Measurements from ENCODE around the gene ZNF764. TPM values are rescaled to one million over a fixed set of nuclear protein-coding genes. Genes with fewer than 3 reads are reported as not detected.

ZNF764 gene
- total RNA-seq, 2 donors from 2014 or later = 8.5 to 9.6 TPM

- no peaks in the 10 kb centered on the region for H3K27me3 ChIP-seq (replicated peaks; ENCODE audit: insufficient read depth)
- H3K27ac ChIP-seq = no peak overlapping the region
- no peak for ATAC-seq (ENCODE audit: insufficient number of reproducible peaks, low FRiP score, low read depth)
- H3K36me3 ChIP-seq = no peaks in the 10 kb centered on the region
- no peak overlapping the region for H3K4me3 ChIP-seq
- no peaks in the 10 kb centered on the region for H3K4me1 ChIP-seq (ENCODE audit: control insufficient read depth in 1 of 2, low read depth in 2 of 2)
- no peak for DNase-seq (ENCODE audit: low spot score)
- TF ChIP-seq, protein P1, sequence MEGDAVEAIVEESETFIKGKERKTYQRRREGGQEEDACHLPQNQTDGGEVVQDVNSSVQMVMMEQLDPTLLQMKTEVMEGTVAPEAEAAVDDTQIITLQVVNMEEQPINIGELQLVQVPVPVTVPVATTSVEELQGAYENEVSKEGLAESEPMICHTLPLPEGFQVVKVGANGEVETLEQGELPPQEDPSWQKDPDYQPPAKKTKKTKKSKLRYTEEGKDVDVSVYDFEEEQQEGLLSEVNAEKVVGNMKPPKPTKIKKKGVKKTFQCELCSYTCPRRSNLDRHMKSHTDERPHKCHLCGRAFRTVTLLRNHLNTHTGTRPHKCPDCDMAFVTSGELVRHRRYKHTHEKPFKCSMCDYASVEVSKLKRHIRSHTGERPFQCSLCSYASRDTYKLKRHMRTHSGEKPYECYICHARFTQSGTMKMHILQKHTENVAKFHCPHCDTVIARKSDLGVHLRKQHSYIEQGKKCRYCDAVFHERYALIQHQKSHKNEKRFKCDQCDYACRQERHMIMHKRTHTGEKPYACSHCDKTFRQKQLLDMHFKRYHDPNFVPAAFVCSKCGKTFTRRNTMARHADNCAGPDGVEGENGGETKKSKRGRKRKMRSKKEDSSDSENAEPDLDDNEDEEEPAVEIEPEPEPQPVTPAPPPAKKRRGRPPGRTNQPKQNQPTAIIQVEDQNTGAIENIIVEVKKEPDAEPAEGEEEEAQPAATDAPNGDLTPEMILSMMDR (IDR thresholded peaks at IDR 0.05) = no peak
- no peaks in the 10 kb centered on the region for H3K9me3 ChIP-seq
Observed at GRCh38 chr16:30518552-30518951, 39.6 kb downstream of the ZNF764 start.

DNA sequence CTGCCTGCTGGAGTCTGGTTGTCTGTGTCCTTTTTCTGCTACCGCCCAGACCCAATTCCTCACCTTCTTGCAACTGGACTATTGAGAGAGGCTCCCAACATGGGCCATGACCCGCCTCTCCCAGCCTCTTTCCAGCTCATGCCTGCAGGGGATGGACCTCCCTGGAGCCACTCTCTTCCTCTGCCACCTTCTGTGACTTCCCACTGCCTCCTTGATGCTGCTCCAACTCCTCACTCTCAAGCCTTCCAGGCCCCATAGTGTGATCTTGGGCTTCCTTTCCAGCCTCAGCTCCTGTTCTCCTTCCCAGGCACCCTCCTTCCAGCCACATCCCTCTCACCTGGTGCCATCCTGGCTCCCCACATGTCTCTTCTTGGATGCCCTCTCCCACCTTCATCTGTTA, 42.9 kb downstream of the ZNF764 start:
- no peak for ATAC-seq (ENCODE audit: insufficient number of reproducible peaks, low FRiP score, low read depth)
- Histone ChIP-seq H3K36me3 (no peaks in the 10 kb centered on the region), H3K4me1 (ENCODE audit: control insufficient read depth in 1 of 2, low read depth in 2 of 2) (no peaks in the 10 kb centered on the region), H3K9me3 (no peaks in the 10 kb centered on the region), H3K27ac (no peak overlapping the region), H3K27me3 (replicated peaks; ENCODE audit: insufficient read depth) (no peaks in the 10 kb centered on the region), H3K4me3 (no peak overlapping the region)
- no peak for DNase-seq (ENCODE audit: low spot score)
- TF ChIP-seq, protein P1 (IDR thresholded peaks at IDR 0.05) = no peak

DNA sequence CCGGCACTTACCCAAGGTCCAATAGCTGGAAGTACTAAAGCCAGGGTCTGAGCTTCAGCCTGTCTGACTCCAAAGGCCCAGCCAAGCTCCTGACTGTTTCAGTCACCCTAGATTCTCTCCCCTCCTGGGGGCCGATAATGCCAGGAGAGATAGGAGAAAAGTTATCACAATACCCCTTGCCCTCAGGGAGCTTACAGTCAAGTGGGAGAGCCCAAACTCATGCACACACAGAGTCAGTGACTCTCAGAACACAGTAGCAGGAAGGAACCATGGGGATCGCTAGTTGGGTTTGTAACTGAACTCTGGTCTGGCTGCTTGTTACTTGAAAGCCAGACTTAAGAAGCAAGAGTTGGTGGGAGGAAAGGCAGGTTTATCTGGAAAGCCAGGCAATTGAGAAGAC, 46.7 kb downstream of the ZNF764 start:
- no peaks in the 10 kb centered on the region for H3K4me1 ChIP-seq (ENCODE audit: control insufficient read depth in 1 of 2, low read depth in 2 of 2)
- no peak for DNase-seq (ENCODE audit: low spot score)
- no peak for ATAC-seq (ENCODE audit: insufficient number of reproducible peaks, low FRiP score, low read depth)
- H3K4me3 ChIP-seq = no peak overlapping the region
- TF ChIP-seq, protein P1 (IDR thresholded peaks at IDR 0.05) = no peak
- no peaks in the 10 kb centered on the region for H3K27me3 ChIP-seq (replicated peaks; ENCODE audit: insufficient read depth)
- no peak overlapping the region for H3K27ac ChIP-seq
- H3K9me3 ChIP-seq = no peaks in the 10 kb centered on the region
- H3K36me3 ChIP-seq = no peaks in the 10 kb centered on the region

GRCh38 chr16:30510376-30510938, 47.7 kb downstream of the ZNF764 start:
- ATAC-seq (ENCODE audit: insufficient number of reproducible peaks, low FRiP score, low read depth) = no peak
- Histone ChIP-seq H3K36me3 (no peaks in the 10 kb centered on the region), H3K9me3 (no peaks in the 10 kb centered on the region), H3K27me3 (replicated peaks; ENCODE audit: insufficient read depth) (no peaks in the 10 kb centered on the region), H3K4me3 (no peak overlapping the region), H3K27ac (no peak overlapping the region), H3K4me1 (ENCODE audit: control insufficient read depth in 1 of 2, low read depth in 2 of 2) (no peaks in the 10 kb centered on the region)
- TF ChIP-seq, protein P1 (IDR thresholded peaks at IDR 0.05) = no peak
- DNase-seq (ENCODE audit: low spot score) = no peak

DNA sequence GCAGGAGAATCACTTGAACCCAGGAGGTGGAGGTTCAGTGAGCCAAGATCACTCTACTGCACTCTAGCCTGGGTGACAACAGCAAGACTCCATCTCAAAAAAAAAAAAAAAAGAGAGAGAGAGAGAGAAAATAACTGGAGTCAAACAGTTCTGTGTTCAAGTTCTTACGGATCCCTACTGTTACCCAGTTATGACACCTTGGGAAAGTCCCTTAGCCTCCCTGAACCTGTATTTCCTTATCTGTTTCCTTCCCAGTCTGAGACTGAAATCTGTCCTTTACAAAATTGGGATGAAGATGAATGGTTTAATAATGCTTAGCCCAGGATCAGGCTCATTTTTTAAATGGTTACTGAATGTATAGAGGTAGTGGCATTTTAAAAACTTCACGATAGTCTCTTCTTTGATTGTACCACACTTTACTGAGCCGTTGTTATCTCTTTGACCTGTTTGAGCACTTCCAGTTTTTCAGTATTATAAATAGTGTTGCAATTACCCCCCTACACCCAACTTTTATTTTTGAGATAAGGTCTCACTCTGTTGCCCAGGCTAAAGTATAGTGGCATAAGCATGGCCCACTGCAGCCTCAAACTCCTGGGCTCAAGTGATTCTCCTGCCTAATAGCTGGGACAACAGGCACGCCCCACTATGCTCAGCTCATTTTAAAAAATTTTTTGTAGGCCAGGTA, 49.0 kb downstream of the ZNF764 start:
- ATAC-seq (ENCODE audit: insufficient number of reproducible peaks, low FRiP score, low read depth) = no peak
- H3K4me1 ChIP-seq (ENCODE audit: control insufficient read depth in 1 of 2, low read depth in 2 of 2) = no peaks in the 10 kb centered on the region
- DNase-seq (ENCODE audit: low spot score) = no peak
- no peaks in the 10 kb centered on the region for H3K27me3 ChIP-seq (replicated peaks; ENCODE audit: insufficient read depth)
- no peaks in the 10 kb centered on the region for H3K9me3 ChIP-seq
- TF ChIP-seq, protein P1 (IDR thresholded peaks at IDR 0.05) = no peak
- no peak overlapping the region for H3K4me3 ChIP-seq
- no peak overlapping the region for H3K27ac ChIP-seq
- H3K36me3 ChIP-seq = no peaks in the 10 kb centered on the region

Other genes starting within 250 kb of the ZNF764 start
- 10 to 100 TPM; 31.4 to 52.0 TPM for gene CD2BP2, start 203.1 kb downstream of the ZNF764 start, total RNA-seq
- 10 to 100 TPM; 34.5 TPM for gene TBC1D10B, start 187.9 kb downstream of the ZNF764 start, total RNA-seq
- gene MYL11, start 183.6 kb downstream of the ZNF764 start, total RNA-seq = under 1 TPM in 1 of 2 donors, not detected in 1; 0.81 TPM
- 1 to 10 TPM; 3.0 to 4.2 TPM for gene SEPTIN1, start 175.8 kb downstream of the ZNF764 start, total RNA-seq
- gene ZNF48, start 163.0 kb downstream of the ZNF764 start, total RNA-seq = 10 to 100 TPM; 10.9 to 11.1 TPM
- 10 to 100 TPM; 21.8 to 25.7 TPM for gene ZNF771, start 150.8 kb downstream of the ZNF764 start, total RNA-seq
- 10 to 100 TPM; 16.7 to 24.0 TPM for gene DCTPP1, start 128.3 kb downstream of the ZNF764 start, total RNA-seq
- 10 to 100 TPM; 18.1 to 30.3 TPM for gene SEPHS2, start 112.5 kb downstream of the ZNF764 start, total RNA-seq
- gene ITGAL, start 85.6 kb downstream of the ZNF764 start, total RNA-seq = 1 to 10 TPM; 3.2 to 5.4 TPM
- 10 to 100 TPM; 25.0 to 36.3 TPM for gene ZNF768, start 31.8 kb downstream of the ZNF764 start, total RNA-seq
- gene ZNF747, start 23.5 kb downstream of the ZNF764 start, total RNA-seq = 10 to 100 TPM; 16.8 to 18.3 TPM
- 10 to 100 TPM in 1 of 2 donors, 1 to 10 TPM in 1; 9.2 to 24.2 TPM for gene ZNF688, start 13.3 kb upstream of the ZNF764 start, total RNA-seq
- gene ZNF785, start 27.3 kb upstream of the ZNF764 start, total RNA-seq = 10 to 100 TPM; 10.9 to 15.6 TPM
- gene ZNF689, start 52.0 kb upstream of the ZNF764 start, total RNA-seq = 10 to 100 TPM in 1 of 2 donors, 1 to 10 TPM in 1; 7.4 to 17.0 TPM
- 10 to 100 TPM; 46.1 to 57.0 TPM for gene PRR14, start 92.6 kb upstream of the ZNF764 start, total RNA-seq
- gene FBRS, start 100.1 kb upstream of the ZNF764 start, total RNA-seq = 100 to 1,000 TPM in 1 of 2 donors, 10 to 100 TPM in 1; 39.3 to 160 TPM
- gene SRCAP, start 140.8 kb upstream of the ZNF764 start, total RNA-seq = 10 to 100 TPM; 39.9 to 86.1 TPM
- gene PHKG2, start 190.1 kb upstream of the ZNF764 start, total RNA-seq = 10 to 100 TPM; 25.6 to 26.4 TPM
- 1 to 10 TPM in 1 of 2 donors, under 1 TPM in 1; 0.27 to 1.2 TPM for gene CFAP119, start 203.7 kb upstream of the ZNF764 start, total RNA-seq
- 100 to 1,000 TPM; 109 to 112 TPM for gene RNF40, start 203.9 kb upstream of the ZNF764 start, total RNA-seq
- 10 to 100 TPM; 10.7 to 18.8 TPM for gene ZNF629, start 228.8 kb upstream of the ZNF764 start, total RNA-seq

Data from thoracic aorta (tissue), 2 donors.